H1 (cell line): ENCODE data around the gene KIF1B. TPM values are rescaled to one million over a fixed set of nuclear protein-coding genes. Genes with fewer than 3 reads are reported as not detected.
A peak's percentile ranks its signal among the peaks of the same experiment; 100 is the strongest.

Experiments used
- CTCF ChIA-PET: fragments of 300-600 bp; sonication (Branson Sonifier 250); formaldehyde crosslinking; loops from one replicate; lab custom pipeline; 2021; ENCODE audit not compliant: partially characterized antibody; lab: Charles Lee
- POLR2A ChIA-PET: fragments of 300-600 bp; sonication (Branson Sonifier 250); formaldehyde crosslinking; loops from one replicate; lab custom pipeline; 2021; ENCODE audit warnings: inconsistent platforms; ENCODE audit not compliant: partially characterized antibody; lab: Charles Lee
- DNase-seq, 2 experiments: peaks; one replicate each; pipeline versions ENCODE4 v3.0.0 to v3.0.0-alpha.2; 2010 to 2022; ENCODE audit warnings: low spot score in 2 of 2, low read depth in 1 of 2, mixed read lengths in 1 of 2
- FAIRE-seq: peaks from 2 replicates; lab custom pipeline; 2011; peaks lifted over from hg19 to GRCh38; lab: Jason Lieb, UNC
- H2AFZ ChIP-seq: 2 replicates; pipeline ENCODE4 v1.8.1; 2012; ENCODE audit warnings: low read length, inconsistent platforms
- H2AK5ac ChIP-seq: 2 replicates; pipeline ENCODE4 v1.6.1; 2013; ENCODE audit warnings: low read depth, low read length
- H2BK120ac ChIP-seq: replicated peaks from 2 replicates; pipeline ENCODE3; 2013; ENCODE audit warnings: low read depth, low read length, inconsistent platforms
- H2BK12ac ChIP-seq: 2 replicates; pipeline ENCODE4 v1.6.1; 2013; ENCODE audit warnings: low read depth, low read length
- H2BK15ac ChIP-seq: 2 replicates; pipeline ENCODE4 v1.6.1; 2013; ENCODE audit warnings: low read length
- H2BK20ac ChIP-seq: 2 replicates; pipeline ENCODE4 v1.6.1; 2013; ENCODE audit warnings: low read length
- H2BK5ac ChIP-seq: 2 replicates; pipeline ENCODE4 v1.6.1; 2013; ENCODE audit warnings: low read depth, low read length
- H3K14ac ChIP-seq: 2 replicates; pipeline ENCODE4 v1.6.1; 2013; ENCODE audit warnings: inconsistent platforms; ENCODE audit not compliant: insufficient read length
- H3K18ac ChIP-seq: 2 replicates; pipeline ENCODE4 v1.6.1; 2013; ENCODE audit warnings: low read length; ENCODE audit errors: extremely low read depth
- H3K23ac ChIP-seq: 2 replicates; pipeline ENCODE4 v1.6.1; 2013; ENCODE audit warnings: inconsistent platforms; ENCODE audit not compliant: insufficient read length
- H3K23me2 ChIP-seq: 2 replicates; pipeline ENCODE4 v1.6.1; 2013; ENCODE audit warnings: low read depth, low read length
- H3K27ac ChIP-seq: 2 replicates; pipeline ENCODE4 v1.6.1; 2011; ENCODE audit warnings: low read depth, low read length, inconsistent platforms
- H3K27me3 ChIP-seq, 4 experiments: replicated peaks in 1 of 4; 1 replicate in 1 of 4; 2 replicates in 3 of 4; pipeline versions ENCODE4 v1.6.1 to v1.8.1; 2011 to 2013; ENCODE audit warnings: low read length in 3 of 4, mild to moderate bottlenecking in 3 of 4, inconsistent platforms in 2 of 4, mixed read lengths in 2 of 4, moderate library complexity in 1 of 4; ENCODE audit not compliant: control insufficient read depth in 3 of 4, insufficient read depth in 3 of 4; ENCODE audit errors: extremely low read depth in 1 of 4
- H3K36me3 ChIP-seq, 4 experiments: 2 replicates each; pipeline versions ENCODE4 v1.6.1 to v1.8.1; 2011 to 2013; ENCODE audit warnings: mild to moderate bottlenecking in 4 of 4, low read length in 3 of 4, moderate library complexity in 2 of 4, control low read depth in 1 of 4, inconsistent platforms in 1 of 4; ENCODE audit not compliant: insufficient read depth in 4 of 4, control insufficient read depth in 2 of 4
- H3K4ac ChIP-seq: replicated peaks from 2 replicates; pipeline ENCODE3; 2013; ENCODE audit warnings: low read length, low read depth, mixed read lengths, inconsistent platforms; ENCODE audit not compliant: insufficient read length
- H3K4me1 ChIP-seq, 4 experiments: replicated peaks in 1 of 4; 1 replicate in 1 of 4; 2 replicates in 3 of 4; pipeline versions ENCODE4 v1.6.1 to v1.8.1; 2011 to 2013; ENCODE audit warnings: low read length in 3 of 4, inconsistent platforms in 2 of 4, mixed read lengths in 1 of 4; ENCODE audit not compliant: insufficient read depth in 4 of 4, control insufficient read depth in 3 of 4
- H3K4me2 ChIP-seq, 2 experiments: 2 replicates each; pipeline versions ENCODE4 v1.6.1 to v1.8.1; 2011 to 2013; ENCODE audit warnings: low read depth in 2 of 2, low read length in 2 of 2, control low read depth in 1 of 2, inconsistent platforms in 1 of 2, mild to moderate bottlenecking in 1 of 2; ENCODE audit not compliant: insufficient read depth in 1 of 2
- H3K4me3 ChIP-seq, 4 experiments: fragments of 200-600, 300-600 bp in 1 of 4; sonication (generic), shearing (Covaris generic), sonication (Bioruptor Twin) in 1 of 4; 2 replicates each; pipeline versions ENCODE4 v1.5.1 to v1.8.1; 2011 to 2016; ENCODE audit warnings: low read length in 4 of 4, low read depth in 3 of 4, control low read depth in 2 of 4, inconsistent platforms in 2 of 4, mild to moderate bottlenecking in 2 of 4, mixed read lengths in 1 of 4, moderate library complexity in 1 of 4; ENCODE audit not compliant: insufficient read depth in 2 of 4; ENCODE audit errors: extremely low read depth in 1 of 4
- H3K56ac ChIP-seq: replicated peaks from 2 replicates; pipeline ENCODE3; 2013; ENCODE audit warnings: low read depth, mild to moderate bottlenecking, mixed read lengths, low read length, inconsistent platforms; ENCODE audit not compliant: insufficient read length
- H3K79me1 ChIP-seq: 2 replicates; pipeline ENCODE4 v1.6.1; 2013; ENCODE audit warnings: low read depth, low read length, control low read depth
- H3K79me2 ChIP-seq, 2 experiments: 2 replicates each; pipeline versions ENCODE4 v1.6.1 to v1.8.1; 2012 to 2013; ENCODE audit warnings: low read length in 2 of 2, mild to moderate bottlenecking in 2 of 2, inconsistent platforms in 1 of 2; ENCODE audit not compliant: insufficient read depth in 2 of 2, control insufficient read depth in 1 of 2
- H3K9ac ChIP-seq, 4 experiments: replicated peaks in 1 of 4; 1 replicate in 1 of 4; 2 replicates in 3 of 4; pipeline versions ENCODE4 v1.6.1 to v1.8.1; 2011 to 2013; ENCODE audit warnings: low read depth in 3 of 4, low read length in 3 of 4, control low read depth in 2 of 4, mild to moderate bottlenecking in 2 of 4, moderate library complexity in 2 of 4, inconsistent platforms in 1 of 4; ENCODE audit errors: extremely low read depth in 1 of 4
- H3K9me3 ChIP-seq, 2 experiments: 2 replicates each; pipeline versions ENCODE4 v1.6.1 to v1.8.1; 2012 to 2013; ENCODE audit warnings: mild to moderate bottlenecking in 2 of 2, moderate library complexity in 2 of 2, control low read depth in 1 of 2, inconsistent platforms in 1 of 2, low read depth in 1 of 2, low read length in 1 of 2, mixed read lengths in 1 of 2; ENCODE audit not compliant: insufficient read depth in 2 of 2
- H4K20me1 ChIP-seq, 2 experiments: replicated peaks in 1 of 2; 2 replicates each; pipeline versions ENCODE3 to v1.8.1; 2011 to 2013; ENCODE audit warnings: inconsistent platforms in 2 of 2, low read length in 2 of 2, mild to moderate bottlenecking in 1 of 2; ENCODE audit not compliant: insufficient read depth in 2 of 2, control insufficient read depth in 1 of 2
- H4K5ac ChIP-seq: 2 replicates; pipeline ENCODE4 v1.6.1; 2013; ENCODE audit warnings: low read length, low read depth, mixed read lengths, inconsistent platforms; ENCODE audit not compliant: insufficient read length
- H4K8ac ChIP-seq: 2 replicates; pipeline ENCODE4 v1.8.0; 2013; ENCODE audit warnings: mild to moderate bottlenecking, moderate library complexity, low read length, inconsistent platforms; ENCODE audit not compliant: insufficient read depth; ENCODE audit errors: extremely low read depth
- H4K91ac ChIP-seq: replicated peaks from 2 replicates; pipeline ENCODE3; 2013; ENCODE audit warnings: low read length, mixed read lengths, inconsistent platforms; ENCODE audit not compliant: insufficient read length
- CREB1 ChIP-seq: IDR thresholded peaks from 2 replicates; pipeline ENCODE4 v1.6.1; 2012; ENCODE audit warnings: inconsistent platforms
- CTBP2 ChIP-seq: IDR thresholded peaks from 2 replicates; pipeline ENCODE4 v1.7.0; 2011; ENCODE audit warnings: borderline replicate concordance, mild to moderate bottlenecking, moderate library complexity, mixed read lengths, low read length; ENCODE audit not compliant: insufficient read depth, insufficient read length
- FOSL1 ChIP-seq: IDR thresholded peaks from 2 replicates; pipeline ENCODE4 v1.6.1; 2011; ENCODE audit warnings: mild to moderate bottlenecking, low read depth, low read length, moderate library complexity; ENCODE audit not compliant: insufficient read depth
- KDM4A ChIP-seq: IDR thresholded peaks from one replicate; pipeline ENCODE4 v1.7.1; 2012; ENCODE audit warnings: low read depth, mild to moderate bottlenecking, moderate library complexity, low read length, inconsistent platforms; ENCODE audit not compliant: severe bottlenecking
- POLR2A ChIP-seq, 2 experiments: IDR thresholded peaks; 1 replicate in 1 of 2; 2 replicates in 1 of 2; pipeline ENCODE4 v1.6.1; 2011; ENCODE audit warnings: low read depth in 2 of 2, low read length in 2 of 2, mild to moderate bottlenecking in 2 of 2; ENCODE audit errors: control extremely low read depth in 1 of 2
- RNF2 ChIP-seq: fragments of 200-900, 300-1000 bp; sonication (generic); IDR thresholded peaks from 2 replicates; pipeline ENCODE4 v1.7.1; 2016; ENCODE audit warnings: borderline replicate concordance, low read depth, mild to moderate bottlenecking, antibody characterized with exemption, low read length; ENCODE audit not compliant: poor library complexity, severe bottlenecking; ENCODE audit errors: missing control alignments
- SIN3A ChIP-seq, 2 experiments: IDR thresholded peaks in 1 of 2; conservative IDR thresholded peaks in 1 of 2; 2 replicates each; pipeline ENCODE4 v1.6.1; 2011 to 2012; ENCODE audit warnings: low read length in 2 of 2, improper control_type of control experiment in 1 of 2, low read depth in 1 of 2, mild to moderate bottlenecking in 1 of 2
- SIRT6 ChIP-seq: IDR thresholded peaks from one replicate; pipeline ENCODE4 v1.7.1; 2012; ENCODE audit warnings: low read length, inconsistent platforms
- SUZ12 ChIP-seq: fragments of 200-600 bp; sonication (generic); IDR thresholded peaks from 2 replicates; pipeline ENCODE4 v1.6.1; 2012; ENCODE audit warnings: mild to moderate bottlenecking, inconsistent platforms, low read length, moderate library complexity, mixed read lengths
- TAF1 ChIP-seq: IDR thresholded peaks from 2 replicates; pipeline ENCODE4 v1.6.1; 2011; ENCODE audit warnings: mild to moderate bottlenecking, low read depth, low read length
- YY1 ChIP-seq: IDR thresholded peaks from 2 replicates; pipeline ENCODE4 v1.6.1; 2011; ENCODE audit warnings: low read depth, mild to moderate bottlenecking, low read length
- WGBS, 2 experiments: shearing (Covaris generic) in 1 of 2; methylation state at CpG; one replicate each; pipeline versions ENCODE4 v1.1.6 to v1.1.7; 2013 to 2015; ENCODE audit warnings: low lambda C conversion rate in 2 of 2, mixed read lengths in 2 of 2, inconsistent platforms in 1 of 2, low coverage in 1 of 2, missing lambda C conversion rate in 1 of 2; ENCODE audit not compliant: insufficient replicate concordance in 2 of 2, insufficient coverage in 1 of 2, insufficient read length in 1 of 2; ENCODE audit errors: extremely low coverage in 1 of 2, missing lambda C conversion rate in 1 of 2; 5-methylcytosine and 5-hydroxymethylcytosine counted together
- polyA plus RNA-seq, 7 experiments: library from polyadenylated mRNA; depleted of rRNA in 3 of 7; stranded (reverse) in 5 of 7; unstranded in 2 of 7; fragments of >200 nt in 5 of 7; fragments of 200-250 nt in 2 of 7; gene quantifications; 1 replicate in 5 of 7; 2 replicates in 1 of 7; 4 replicates in 1 of 7; pipeline versions ENCODE4 v1.2.1 to v1.2.3, GENCODE V29; 2011 to 2013; ENCODE audit warnings: missing spikeins in 2 of 7, mixed read lengths in 2 of 7
- total RNA-seq: library from RNA; stranded (reverse); fragmentation: NEBNext Ultra II Directional; extraction: Animal tissue kit (Norgen Biotek cat#: 25700); gene quantifications from 2 replicates; pipeline ENCODE4 v1.2.1, GENCODE V29; 2021

Gene KIF1B
- total and polyA plus RNA-seq, 2 of the 8 experiments (the other 6 are each of a cell fraction or from before 2014, with no cell fraction given), result 39.1 to 74.2 TPM

GRCh38 chr1:10217748-10218441 lies 7.5 kb downstream of the KIF1B start:
- Histone ChIP-seq H3K4me1 (peaks cover 0 to 3% (median 0%) of the 10 kb centered on the region in 4 experiments; a peak in 1 of 7 replicates), H3K79me1 (peaks cover 8% of the 10 kb centered on the region), H3K18ac (no peak overlapping the region), H4K20me1 (peaks cover 10 to 11% of the 10 kb centered on the region in 2 experiments), H2AFZ (no peak overlapping the region), H3K9me3 (no peaks in the 10 kb centered on the region), H3K27me3 (no peaks in the 10 kb centered on the region), H2BK20ac (no peak overlapping the region), H3K56ac (no peak overlapping the region), H2AK5ac (no peak overlapping the region), H4K8ac (0 out of 2 replicates have a peak overlapping the region, but pooled peaks have one; percentile 41), H3K4me2 (no peak overlapping the region), H2BK15ac (no peak overlapping the region), H3K23me2 (no peaks in the 10 kb centered on the region), H4K5ac (no peak overlapping the region), H3K14ac (no peak overlapping the region), H4K91ac (no peak overlapping the region), H3K79me2 (peaks cover 25 to 93% of the 10 kb centered on the region in 2 experiments), H2BK12ac (no peak overlapping the region), H2BK5ac (no peak overlapping the region), H3K23ac (no peak overlapping the region), H3K4ac (no peak overlapping the region), H3K36me3 (no peaks in the 10 kb centered on the region), H2BK120ac (no peak overlapping the region), H3K9ac (0 out of 7 replicates have a peak overlapping the region, but pooled peaks of 1 of the 4 experiments have one; percentile 10), H3K4me3 (no peak overlapping the region), H3K27ac (no peak overlapping the region)
- ChIA-PET POLR2A (no interaction called here), CTCF (interaction anchor here (0.6 to 2.5 kb wide), 4 partner anchors 8 to 537 kb away, joined by 3 to 7 read pairs (median 3); partner anchors contain the start of genes KIF1B and NMNAT1)
- FAIRE-seq, result no peak
- 82% methylated on average over 4 of the region's 5 CpGs; no CpG with 5 or more reads in 1 of the 2 experiments for WGBS, 2 experiments
- no peak for DNase-seq
- TF ChIP-seq FOSL1, result no peak
- no peak for TF ChIP-seq TAF1
- no peak for TF ChIP-seq CTBP2
- no peak for TF ChIP-seq SUZ12
- no peak for TF ChIP-seq CREB1
- TF ChIP-seq YY1, result no peak
- no peak for TF ChIP-seq POLR2A (IDR thresholded peaks at IDR 0.05; ENCODE audit: control extremely low read depth in 1 of 2, low read depth in 2 of 2, low read length in 2 of 2)
- TF ChIP-seq SIN3A (conservative IDR thresholded peaks at IDR 0.05 in 1 of 2, IDR thresholded peaks at IDR 0.05 in 1 of 2; ENCODE audit: low read depth in 1 of 2, low read length in 2 of 2), result no peak
- TF ChIP-seq SIRT6, result no peak
- no peak for TF ChIP-seq KDM4A
- TF ChIP-seq RNF2, result no peak
